ENCODE data around the gene PACSIN3.

GRCh38 chr11:47158242-47158641 is 28.0 kb downstream of the PACSIN3 start:
- TF ChIP-seq EZH2 (optimal IDR thresholded peaks at IDR 0.05; ENCODE audit: low read depth, low read length) (no peak), EZH2phosphoT487 (IDR thresholded peaks at IDR 0.05; ENCODE audit: low read length) (no peak)
- TF ChIP-seq, protein P1, sequence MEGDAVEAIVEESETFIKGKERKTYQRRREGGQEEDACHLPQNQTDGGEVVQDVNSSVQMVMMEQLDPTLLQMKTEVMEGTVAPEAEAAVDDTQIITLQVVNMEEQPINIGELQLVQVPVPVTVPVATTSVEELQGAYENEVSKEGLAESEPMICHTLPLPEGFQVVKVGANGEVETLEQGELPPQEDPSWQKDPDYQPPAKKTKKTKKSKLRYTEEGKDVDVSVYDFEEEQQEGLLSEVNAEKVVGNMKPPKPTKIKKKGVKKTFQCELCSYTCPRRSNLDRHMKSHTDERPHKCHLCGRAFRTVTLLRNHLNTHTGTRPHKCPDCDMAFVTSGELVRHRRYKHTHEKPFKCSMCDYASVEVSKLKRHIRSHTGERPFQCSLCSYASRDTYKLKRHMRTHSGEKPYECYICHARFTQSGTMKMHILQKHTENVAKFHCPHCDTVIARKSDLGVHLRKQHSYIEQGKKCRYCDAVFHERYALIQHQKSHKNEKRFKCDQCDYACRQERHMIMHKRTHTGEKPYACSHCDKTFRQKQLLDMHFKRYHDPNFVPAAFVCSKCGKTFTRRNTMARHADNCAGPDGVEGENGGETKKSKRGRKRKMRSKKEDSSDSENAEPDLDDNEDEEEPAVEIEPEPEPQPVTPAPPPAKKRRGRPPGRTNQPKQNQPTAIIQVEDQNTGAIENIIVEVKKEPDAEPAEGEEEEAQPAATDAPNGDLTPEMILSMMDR (IDR thresholded peaks at IDR 0.05; ENCODE audit: low read length), result no peak

Data from MM.1S (cell line).